HEK293 (cell line): ENCODE data around the gene URAD.

Source experiments
- CTCF ChIA-PET: fragments of 350-600 bp; formaldehyde crosslinking; extraction: SDS; loops from one replicate; lab custom pipeline; 2021; ENCODE audit warnings: antibody characterized with exemption; lab: Yijun Ruan, JAX
- POLR2A ChIA-PET: fragments of 300-600 bp; formaldehyde crosslinking; extraction: SDS; loops from one replicate; lab custom pipeline; 2020; ENCODE audit warnings: antibody characterized with exemption, inconsistent platforms; lab: Yijun Ruan, JAX
- H3K27ac ChIP-seq: fragments of 200-500 bp; sonication (Bioruptor generic); 2 replicates; pipeline ENCODE4 v1.5.1; 2014; ENCODE audit warnings: low read depth, low read length, control low read depth, inconsistent platforms; ENCODE audit errors: extremely low read depth
- H3K36me3 ChIP-seq, 2 experiments: fragments of 200-500 bp in 1 of 2; sonication (Bioruptor generic) in 1 of 2; 1 replicate in 1 of 2; 2 replicates in 1 of 2; pipeline ENCODE4 v1.5.1; 2014 to 2017; ENCODE audit warnings: inconsistent platforms in 2 of 2, low read length in 2 of 2; ENCODE audit not compliant: control insufficient read depth in 2 of 2, insufficient read depth in 1 of 2
- H3K4me1 ChIP-seq: fragments of 200-500 bp; sonication (Bioruptor generic); 2 replicates; pipeline ENCODE4 v1.5.1; 2014; ENCODE audit warnings: mild to moderate bottlenecking, low read length, inconsistent platforms; ENCODE audit not compliant: control insufficient read depth, insufficient read depth
- H3K4me3 ChIP-seq: 2 replicates; pipeline ENCODE4 v1.5.1; 2011; ENCODE audit warnings: low read depth, mild to moderate bottlenecking, control low read depth, low read length, moderate library complexity
- H3K9me3 ChIP-seq: fragments of 200-500 bp; sonication (Bioruptor generic); 2 replicates; pipeline ENCODE4 v1.5.1; 2014; ENCODE audit warnings: low read depth, low read length, inconsistent platforms; ENCODE audit not compliant: control insufficient read depth, insufficient read depth
- GLIS1 ChIP-seq: fragments of 450-650 bp; formaldehyde crosslinking; IDR thresholded peaks from 2 replicates; pipeline ENCODE4 v1.5.1; 2016; ENCODE audit warnings: missing biosample characterization, missing genetic modification characterization
- KLF10 ChIP-seq: fragments of 450-650 bp; IDR thresholded peaks from 2 replicates; pipeline ENCODE4 v1.5.1; 2018; ENCODE audit warnings: missing biosample characterization, mild to moderate bottlenecking, missing genetic modification characterization
- SP2 ChIP-seq: fragments of 450-650 bp; formaldehyde crosslinking; IDR thresholded peaks from 2 replicates; pipeline ENCODE4 v1.5.1; 2016; ENCODE audit warnings: missing biosample characterization, missing genetic modification characterization
- ZBTB10 ChIP-seq: fragments of 450-650 bp; formaldehyde crosslinking; IDR thresholded peaks from 2 replicates; pipeline ENCODE4 v1.5.1; 2016; ENCODE audit warnings: missing biosample characterization, missing genetic modification characterization
- ZBTB44 ChIP-seq: fragments of 450-650 bp; IDR thresholded peaks from 2 replicates; pipeline ENCODE4 v1.5.1; 2018; ENCODE audit warnings: missing biosample characterization, mild to moderate bottlenecking, missing genetic modification characterization
- ZBTB6 ChIP-seq: fragments of 450-650 bp; formaldehyde crosslinking; IDR thresholded peaks from 2 replicates; pipeline ENCODE4 v1.5.1; 2017; ENCODE audit warnings: missing biosample characterization, missing genetic modification characterization
- ZNF114 ChIP-seq: fragments of 450-650 bp; formaldehyde crosslinking; IDR thresholded peaks from 2 replicates; pipeline ENCODE4 v1.5.0; 2017; ENCODE audit warnings: missing biosample characterization, missing genetic modification characterization
- ZNF214 ChIP-seq: fragments of 450-650 bp; formaldehyde crosslinking; IDR thresholded peaks from 2 replicates; pipeline ENCODE4 v1.5.1; 2017; ENCODE audit warnings: missing biosample characterization, mild to moderate bottlenecking, missing genetic modification characterization, borderline replicate concordance
- ZNF239 ChIP-seq: fragments of 450-650 bp; formaldehyde crosslinking; IDR thresholded peaks from 2 replicates; pipeline ENCODE4 v1.5.1; 2016; ENCODE audit warnings: missing biosample characterization, missing genetic modification characterization
- ZNF274 ChIP-seq, 2 experiments: fragments of 200-500 bp in 1 of 2; fragments of 450-650 bp in 1 of 2; sonication (Bioruptor generic) in 1 of 2; formaldehyde crosslinking in 1 of 2; IDR thresholded peaks; 2 replicates each; pipeline versions ENCODE4 v1.5.1 to v1.6.1; 2014 to 2016; ENCODE audit warnings: borderline replicate concordance in 1 of 2, inconsistent platforms in 1 of 2, low read length in 1 of 2, missing biosample characterization in 1 of 2, missing genetic modification characterization in 1 of 2
- ZNF280C ChIP-seq: fragments of 450-650 bp; formaldehyde crosslinking; IDR thresholded peaks from 2 replicates; pipeline ENCODE4 v1.5.1; 2016; ENCODE audit warnings: missing biosample characterization, missing genetic modification characterization
- ZNF561 ChIP-seq: fragments of 450-650 bp; IDR thresholded peaks from 2 replicates; pipeline ENCODE4 v1.5.1; 2018; ENCODE audit warnings: missing biosample characterization, missing genetic modification characterization, borderline replicate concordance
- ZNF629 ChIP-seq: fragments of 450-650 bp; formaldehyde crosslinking; IDR thresholded peaks from 2 replicates; pipeline ENCODE4 v1.5.1; 2017; ENCODE audit warnings: missing biosample characterization, missing genetic modification characterization
- ZNF660 ChIP-seq: fragments of 450-650 bp; IDR thresholded peaks from 2 replicates; pipeline ENCODE4 v1.5.1; 2018; ENCODE audit warnings: missing biosample characterization, mild to moderate bottlenecking, missing genetic modification characterization
- ZNF692 ChIP-seq: fragments of 450-650 bp; formaldehyde crosslinking; IDR thresholded peaks from 2 replicates; pipeline ENCODE4 v1.5.1; 2016; ENCODE audit warnings: missing biosample characterization, missing genetic modification characterization
- ZNF791 ChIP-seq: fragments of 450-650 bp; formaldehyde crosslinking; IDR thresholded peaks from 2 replicates; pipeline ENCODE4 v1.5.1; 2016; ENCODE audit warnings: missing biosample characterization, missing genetic modification characterization
- ZSCAN5A ChIP-seq: fragments of 450-650 bp; formaldehyde crosslinking; IDR thresholded peaks from 2 replicates; pipeline ENCODE4 v1.5.1; 2016; ENCODE audit warnings: missing biosample characterization, missing genetic modification characterization

URAD gene

GRCh38 chr13:27967203-27967735 is 21.2 kb downstream of the URAD start (continued):
- peak; percentile 72 for TF ChIP-seq ZNF692
- peak; percentile 36 for TF ChIP-seq SP2 (tag by site-specific recombination)

GRCh38 chr13:27966641-27967202 is 21.8 kb downstream of the URAD start:
- no peak for TF ChIP-seq ZNF280C (tag by site-specific recombination)
- no peak for TF ChIP-seq ZNF214 (tag by site-specific recombination)
- no peak for TF ChIP-seq ZNF561 (tag by site-specific recombination)
- no peak for TF ChIP-seq ZSCAN5A
- TF ChIP-seq GLIS1 (tag by site-specific recombination), result no peak
- TF ChIP-seq ZBTB6 (tag by site-specific recombination), result no peak
- no peak for TF ChIP-seq ZNF239 (tag by site-specific recombination)
- TF ChIP-seq ZBTB10, result no peak
- no peak for TF ChIP-seq ZNF660 (tag by site-specific recombination)
- no peak for TF ChIP-seq ZBTB44
- TF ChIP-seq ZNF274 (IDR thresholded peaks at IDR 0.05; ENCODE audit: low read length), result no peak
- TF ChIP-seq ZNF274 (tag by site-specific recombination; IDR thresholded peaks at IDR 0.05; ENCODE audit: borderline replicate concordance), result no peak
- TF ChIP-seq ZNF629 (tag by site-specific recombination), result no peak
- no peak for TF ChIP-seq ZNF114
- TF ChIP-seq ZNF791, result no peak
- no peak for TF ChIP-seq KLF10 (tag by site-specific recombination)
- ChIA-PET CTCF (no interaction called here), POLR2A (no interaction called here)
- Histone ChIP-seq H3K4me1 (no peaks in the 10 kb centered on the region), H3K27ac (no peak overlapping the region), H3K9me3 (no peaks in the 10 kb centered on the region), H3K4me3 (no peak overlapping the region), H3K36me3 (peaks cover 0 to 31% of the 10 kb centered on the region in 2 experiments; a peak in 2 of 3 replicates)
